Stimulated activated CD8-positive, alpha-beta memory T cell treated with anti-CD3 and anti-CD28 coated beads, Interleukin-4, amount 100 ng/mL, for 48 hours (primary cell): ENCODE data around the gene FIG4.
A peak's percentile ranks its signal among the peaks of the same experiment; 100 is the strongest.
"Not testable (repeated sequence)": the region's sequence is repeated elsewhere in the genome, so short reads cannot be mapped to it uniquely, and the experiment has no call there.

Experiments used
- DNase-seq: peaks from one replicate; pipeline ENCODE4 v3.0.0-alpha.2; 2020

Gene FIG4

DNA sequence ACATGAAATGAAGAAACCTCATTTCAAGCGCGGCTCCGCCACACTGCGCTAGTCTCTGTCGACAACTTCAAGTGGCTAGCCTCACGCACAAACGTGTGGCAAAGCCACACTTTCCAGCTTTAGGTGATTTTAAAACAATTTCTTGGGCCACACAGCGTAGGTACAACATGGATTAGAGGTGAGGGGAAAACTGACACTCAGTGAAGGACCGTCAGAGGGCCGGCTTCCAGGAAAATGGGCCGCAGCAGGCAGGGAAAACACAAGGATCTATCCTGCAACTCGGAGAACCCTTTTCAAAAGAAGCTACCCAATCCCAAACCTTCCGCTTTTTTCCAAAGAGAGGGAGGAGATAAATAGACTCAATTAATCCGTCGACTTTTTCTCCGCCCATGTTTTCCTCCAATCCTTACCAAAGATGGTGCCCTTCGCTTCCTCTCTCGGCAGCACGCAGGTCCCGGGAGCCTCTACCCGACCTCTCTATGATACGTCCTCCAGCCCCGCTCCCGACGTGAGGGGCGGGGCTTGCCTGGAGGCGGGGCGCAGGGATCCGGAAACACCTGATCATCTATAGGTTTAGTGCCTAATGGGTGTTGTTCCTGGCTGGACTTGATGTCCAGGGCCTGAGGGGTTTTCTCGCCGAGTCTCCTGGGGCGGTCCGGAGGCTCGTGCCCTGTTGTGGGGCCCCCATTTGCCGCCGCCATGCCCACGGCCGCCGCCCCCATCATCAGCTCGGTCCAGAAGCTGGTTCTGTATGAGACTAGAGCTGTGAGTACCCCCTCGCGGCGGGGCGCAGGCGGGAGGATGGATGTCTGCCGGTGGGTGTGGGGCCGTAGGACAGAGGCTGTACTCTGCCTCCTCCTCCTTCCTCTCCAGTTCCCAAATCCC is at the start of gene FIG4, which contains the start of gene AK9:
FIG4 (plus strand) TSS at position 560 of the 885 bp plus-strand sequence; CDS start at position 700, 140 bp downstream.
AK9 (minus strand) TSS at position 466 of the 885 bp plus-strand sequence. CDS start 15,457 bp downstream, outside the sequence.
- peak; percentile 95 for DNase-seq

DNA sequence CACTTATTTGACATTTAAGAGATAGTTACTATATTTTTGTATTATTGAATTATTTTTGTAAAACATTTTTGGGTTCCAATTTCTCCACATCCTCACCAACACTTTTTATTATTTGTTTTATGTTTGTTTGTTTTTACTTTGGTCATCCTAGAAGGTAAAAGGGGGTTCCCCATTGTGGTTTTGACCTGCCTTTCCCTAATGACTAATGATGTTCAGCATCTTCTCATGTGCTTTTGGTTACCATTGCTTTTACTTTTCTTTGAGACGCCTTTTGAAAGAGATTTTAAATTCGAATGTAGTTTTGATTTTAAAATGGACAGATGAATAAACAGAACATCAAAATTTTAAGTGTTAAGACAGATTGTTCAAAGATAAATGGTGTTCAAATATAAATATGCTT is 47.0 kb upstream of the FIG4 start:
- DNase-seq, result no peak

DNA sequence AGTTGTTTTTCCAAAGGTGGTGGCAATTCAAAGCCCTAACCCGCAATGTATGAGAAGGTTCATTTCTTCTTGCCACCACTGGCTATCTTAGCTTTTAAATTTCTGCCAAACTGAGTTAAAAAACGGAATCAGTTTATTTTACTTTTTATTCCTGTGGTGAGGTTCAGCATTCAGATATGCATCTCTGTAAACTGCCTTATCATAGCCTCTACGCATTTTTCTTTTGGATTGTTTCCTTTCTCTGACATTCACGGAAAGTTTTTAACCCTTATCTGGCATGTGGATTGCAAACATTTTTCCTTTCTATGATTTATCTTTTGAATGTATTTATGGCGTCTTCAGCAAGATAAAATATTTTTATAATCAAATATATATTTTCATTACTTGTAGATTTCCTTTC is 37.8 kb upstream of the FIG4 start:
- no peak for DNase-seq

DNA sequence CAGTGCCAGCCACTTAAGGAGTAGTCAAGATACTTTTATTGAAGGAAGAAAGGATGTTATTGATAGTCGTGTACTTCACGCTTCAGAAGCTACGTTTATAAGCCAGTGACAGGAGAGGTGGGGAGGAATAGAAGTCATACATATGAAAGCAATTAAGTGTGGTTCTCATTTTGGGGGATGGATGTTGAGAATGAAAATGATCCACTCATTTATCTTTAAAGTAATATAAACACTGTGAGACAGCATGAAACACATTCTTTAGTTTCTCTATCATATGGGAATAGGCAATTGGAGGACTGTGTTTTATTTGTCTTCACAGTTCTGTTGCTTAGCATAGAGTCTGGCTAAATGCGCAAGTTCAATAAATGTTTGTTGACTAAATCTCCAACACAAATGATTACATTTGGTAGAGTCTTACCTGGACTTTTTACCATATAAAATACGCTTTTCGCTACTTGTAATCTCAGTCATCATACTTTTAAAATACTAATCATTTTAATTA is 35.3 kb upstream of the FIG4 start:
- no peak for DNase-seq

DNA sequence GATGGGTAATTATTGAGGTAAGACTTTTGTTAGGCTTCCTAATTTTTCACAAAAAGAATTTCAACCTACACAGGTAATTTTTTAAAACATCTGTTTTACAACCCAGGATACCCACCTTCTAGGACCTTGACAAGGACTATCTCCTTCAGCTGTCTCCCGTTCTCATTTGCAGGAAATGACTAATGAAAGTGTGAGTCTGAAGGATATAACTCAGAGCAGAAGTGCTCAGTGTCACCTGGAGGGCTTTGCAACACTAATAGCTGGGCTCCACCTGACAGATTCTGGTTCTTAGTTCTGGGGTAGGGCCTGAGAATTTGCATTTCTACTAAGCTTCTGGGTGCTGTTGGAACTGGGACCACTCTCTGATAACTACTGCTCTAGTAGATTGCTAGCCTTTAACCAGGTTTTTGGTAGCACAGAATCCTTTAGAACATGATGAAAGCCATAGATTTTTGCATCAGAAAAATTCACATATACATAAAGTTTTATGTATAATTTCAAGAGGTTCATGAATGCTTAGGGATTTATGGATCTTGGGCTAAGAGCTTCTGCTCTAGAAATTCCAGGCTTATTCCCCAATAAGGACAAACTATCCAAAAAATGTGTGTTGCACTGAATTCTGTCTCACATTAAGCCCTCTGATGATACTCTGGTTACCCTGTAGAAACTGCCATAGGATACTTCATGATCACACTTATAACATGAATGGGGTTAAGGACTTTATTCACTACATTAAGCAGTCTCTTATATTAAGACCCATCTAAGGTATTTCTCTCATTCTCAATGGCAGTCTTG is 30.4 kb upstream of the FIG4 start:
- DNase-seq, result no peak

DNA sequence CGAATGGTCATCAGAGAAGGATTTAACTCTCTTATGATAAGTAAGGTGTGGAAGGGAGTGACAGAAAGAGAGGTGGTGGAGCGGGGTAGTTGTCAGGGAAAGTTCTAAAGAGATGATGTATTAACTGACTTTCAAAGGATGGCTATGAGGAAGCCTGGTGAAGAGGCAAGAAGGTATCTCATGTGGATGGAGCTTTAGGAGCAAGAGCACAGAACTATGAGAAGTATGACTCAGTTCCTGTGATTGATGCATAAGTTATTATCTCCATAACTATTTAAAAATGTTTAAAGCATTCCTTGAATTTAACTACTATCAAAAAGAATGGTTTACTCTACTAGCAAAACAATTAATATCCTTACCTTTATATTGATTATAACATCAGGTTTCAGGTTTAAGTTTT is 28.9 kb upstream of the FIG4 start:
- no peak for DNase-seq

DNA sequence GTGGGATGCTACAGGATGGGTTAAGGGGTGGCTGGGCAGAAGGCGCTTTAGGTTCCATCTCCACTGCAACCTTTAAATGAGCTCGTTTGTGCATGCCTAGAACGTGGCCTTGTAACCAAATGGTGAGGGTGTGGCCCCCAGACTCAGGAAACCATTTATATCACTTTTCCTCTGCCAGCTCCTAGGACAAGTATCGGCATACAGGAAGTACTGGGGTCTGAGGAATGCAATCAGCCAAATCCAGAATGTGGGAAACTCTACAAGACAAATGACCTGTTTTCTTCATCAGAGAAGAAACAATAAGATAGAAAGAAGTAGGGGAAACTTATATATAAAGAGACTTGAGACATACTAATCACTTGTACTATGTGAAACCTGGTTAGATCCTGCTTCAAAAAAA is 21.3 kb upstream of the FIG4 start:
- DNase-seq, result no peak

DNA sequence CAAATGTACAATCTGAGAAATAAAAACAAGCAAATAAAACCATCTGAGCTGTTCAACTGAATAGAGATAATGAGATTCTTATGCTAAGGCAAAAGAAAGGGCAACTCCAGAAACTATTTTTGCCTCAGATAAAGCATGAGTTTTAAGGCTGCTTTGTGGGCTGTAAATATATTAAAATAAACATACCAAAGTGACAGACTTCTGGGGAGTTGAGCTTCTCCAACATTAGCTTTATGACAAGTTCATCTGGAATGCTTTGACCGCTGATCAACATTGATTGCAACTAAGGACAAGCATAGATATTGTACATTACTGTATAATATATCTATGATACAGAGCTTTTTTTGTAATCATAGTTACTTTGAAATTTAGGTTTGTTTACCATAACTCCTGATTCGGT is 19.4 kb upstream of the FIG4 start:
- no peak for DNase-seq

DNA sequence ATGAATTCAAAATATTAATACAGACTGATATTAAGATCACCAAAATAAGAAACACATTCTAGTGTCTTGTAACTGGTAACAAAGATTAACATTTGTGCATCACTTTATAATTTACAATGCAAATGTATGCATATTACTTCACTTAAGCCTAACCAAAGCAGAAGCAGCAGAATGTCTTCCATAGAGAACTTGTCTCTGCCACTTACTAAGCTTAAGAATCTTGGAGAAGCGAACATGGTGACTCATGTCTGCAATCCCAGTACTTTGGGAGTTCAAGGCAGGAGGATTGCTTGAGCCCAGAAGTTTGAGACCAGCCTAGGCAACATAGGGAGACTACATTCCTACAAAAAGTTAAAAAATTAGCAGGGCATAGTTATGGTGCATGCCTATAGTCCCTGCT is 18.9 kb upstream of the FIG4 start:
- no peak for DNase-seq

DNA sequence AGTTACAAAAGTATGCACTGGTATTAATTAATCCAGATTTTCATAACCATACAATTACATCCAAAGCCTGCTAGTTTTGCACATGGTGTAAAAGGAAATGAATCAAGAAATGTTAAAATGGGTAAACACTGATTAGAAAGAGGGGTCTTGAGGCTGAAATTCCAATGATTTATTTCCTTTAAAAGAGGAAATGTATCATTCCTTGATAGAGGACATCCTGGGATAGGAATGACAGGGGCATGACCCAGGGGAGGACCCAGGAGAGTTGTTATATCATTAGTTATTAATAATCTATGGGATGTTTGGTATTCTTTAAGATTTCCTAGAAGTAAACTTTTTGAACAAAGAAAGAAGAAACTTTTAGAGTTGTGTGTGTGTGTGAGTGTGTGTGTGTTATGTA is 18.3 kb upstream of the FIG4 start:
- DNase-seq, result no peak

DNA sequence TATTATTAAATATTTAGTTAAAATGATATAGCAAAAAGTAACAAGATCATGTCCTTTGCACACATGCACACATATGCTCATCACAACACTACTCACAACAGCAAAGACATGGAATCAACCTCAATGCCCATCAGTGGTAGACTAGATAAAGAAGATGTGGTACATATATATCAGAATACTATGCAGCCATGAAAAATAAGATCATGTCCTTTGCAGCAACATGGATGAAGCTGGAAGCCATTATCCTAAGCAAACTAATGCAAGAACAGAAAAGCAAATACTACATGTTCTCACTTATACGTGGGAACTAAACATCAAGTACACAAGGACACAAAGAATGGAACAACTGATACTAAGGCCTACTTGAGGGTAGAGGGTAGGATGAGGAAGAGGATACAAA is 14.4 kb upstream of the FIG4 start:
- no peak for DNase-seq

DNA sequence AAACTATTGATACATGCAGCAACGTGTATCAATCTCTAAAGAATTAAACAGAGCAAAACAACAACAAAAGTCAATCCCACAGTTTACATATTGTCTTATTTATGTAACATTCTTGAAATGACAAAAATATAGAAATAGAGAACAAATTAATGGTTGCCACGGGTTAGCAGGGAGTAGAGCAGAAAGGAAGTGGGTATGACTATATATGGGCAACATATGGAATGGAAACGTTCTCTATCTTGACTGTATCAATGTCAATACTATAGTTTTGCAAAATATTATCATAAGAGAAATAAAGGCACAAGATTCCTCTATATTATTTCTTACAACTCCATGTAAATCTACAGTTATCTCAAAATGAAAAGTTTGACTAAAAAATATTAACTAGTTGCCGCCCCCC is 12.9 kb upstream of the FIG4 start:
- DNase-seq, result no peak

DNA sequence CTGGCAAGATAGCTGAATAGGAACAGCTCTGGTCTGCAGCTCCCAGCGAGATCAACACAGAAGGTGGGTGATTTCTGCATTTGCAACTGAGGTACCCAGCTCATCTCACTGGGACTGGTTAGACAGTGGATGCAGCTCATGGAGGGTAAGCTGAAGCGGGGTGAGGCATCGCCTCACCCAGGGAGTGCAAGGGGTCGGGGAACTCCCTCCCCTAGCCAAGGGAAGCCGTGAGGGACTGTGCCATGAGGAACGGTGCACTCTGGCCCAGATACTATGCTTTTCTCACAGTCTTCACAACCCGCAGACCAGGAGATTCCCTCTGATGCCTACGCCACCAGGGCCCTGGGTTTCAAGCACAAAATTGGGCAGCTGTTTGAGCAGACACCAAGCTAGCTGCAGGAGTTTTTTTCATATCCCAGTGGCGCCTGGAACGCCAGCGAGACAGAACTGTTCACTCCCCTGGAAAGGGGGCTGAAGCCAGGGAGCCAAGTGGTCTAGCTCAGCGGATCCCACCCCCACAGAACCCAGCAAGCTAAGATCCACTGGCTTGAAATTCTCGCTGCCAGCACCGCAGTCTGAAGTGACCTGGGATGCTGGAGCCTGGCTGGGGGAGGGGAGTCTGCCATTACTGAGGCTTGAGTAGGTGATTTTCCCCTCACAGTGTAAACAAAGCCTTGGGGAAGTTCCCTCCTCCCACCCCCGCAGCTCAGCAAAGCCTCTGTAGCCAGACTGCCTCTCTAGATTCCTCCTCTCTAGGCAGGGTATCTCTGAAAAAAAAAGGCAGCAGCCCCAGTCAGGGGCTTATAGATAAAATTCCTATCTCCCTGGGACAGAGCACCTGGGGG is 12.2 kb upstream of the FIG4 start:
- not testable (repeated sequence) for DNase-seq

DNA sequence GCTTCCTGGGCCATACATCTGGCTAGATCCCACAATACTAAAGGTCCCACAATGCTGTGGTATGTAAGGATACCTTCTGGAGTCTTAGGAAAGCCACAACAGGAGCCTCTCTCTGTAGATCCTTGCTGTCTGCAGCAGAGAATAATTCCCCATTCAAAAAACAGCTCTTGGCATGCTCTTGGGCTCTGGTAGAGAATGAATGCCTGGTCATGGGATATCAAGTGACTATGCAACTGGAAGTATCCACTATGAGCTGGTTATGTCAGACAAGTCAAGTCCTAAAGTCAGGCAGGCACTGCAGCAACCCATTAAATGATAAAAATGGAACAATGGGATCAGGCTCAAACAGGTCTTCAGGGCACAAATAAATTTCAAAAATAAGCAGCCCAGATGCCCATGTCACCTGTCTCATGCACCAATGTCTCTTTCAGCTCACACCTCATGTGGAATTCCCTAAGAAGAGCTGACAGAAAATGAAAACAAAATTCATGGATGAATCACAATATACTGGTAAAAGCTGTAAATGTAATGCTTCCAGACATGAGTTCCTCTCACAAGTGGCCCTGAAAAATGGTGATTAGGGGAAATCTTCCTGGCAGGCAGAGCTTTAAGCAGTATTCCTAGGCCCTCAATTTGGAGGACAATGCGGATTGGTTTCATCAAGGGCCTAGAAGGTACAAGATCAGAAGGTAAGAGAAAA is 4.4 kb upstream of the FIG4 start:
- no peak for DNase-seq

DNA sequence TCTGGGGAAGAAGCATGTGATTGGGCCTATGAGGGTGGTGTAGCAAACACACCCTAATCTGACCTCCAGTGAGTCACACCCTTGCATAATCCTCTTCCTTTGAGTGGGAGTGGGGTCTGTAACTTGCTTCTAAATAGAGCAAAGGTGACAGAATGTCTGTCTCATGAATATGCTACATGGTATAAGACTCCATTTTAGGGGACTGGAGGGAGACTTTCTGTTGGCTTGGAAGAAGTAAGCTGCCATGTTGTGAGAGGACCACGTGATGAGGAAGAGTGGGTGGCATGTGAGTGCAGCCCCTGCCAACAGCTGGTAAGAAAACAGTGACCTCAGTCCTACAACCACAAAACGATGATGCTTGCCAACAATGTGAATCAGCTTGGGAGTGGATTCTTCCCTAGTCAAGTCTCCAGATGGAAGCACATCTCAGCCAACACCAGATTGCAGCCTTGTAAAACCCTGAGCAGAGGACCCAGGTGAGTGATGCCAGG is 3.8 kb upstream of the FIG4 start:
- DNase-seq, result peak; percentile 29

DNA sequence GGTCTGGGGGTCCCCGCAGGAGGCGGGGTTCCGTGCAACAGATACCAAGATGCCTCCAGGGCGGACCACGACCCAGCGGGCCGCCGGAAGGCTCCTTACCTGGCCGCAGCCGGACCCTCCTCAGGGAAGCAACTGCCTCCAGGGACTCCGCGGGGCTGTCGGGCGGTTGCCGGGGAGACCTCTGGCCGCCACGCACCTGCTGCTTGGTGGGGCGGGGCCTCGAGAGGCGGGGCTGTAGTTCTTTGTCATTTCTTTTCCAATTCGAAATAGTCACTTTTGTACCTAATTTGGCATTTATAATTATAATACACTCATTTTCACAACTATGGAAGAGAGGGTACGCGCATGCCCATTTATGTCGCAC is 741 bp upstream of the FIG4 start:
- peak; percentile 76 for DNase-seq

DNA sequence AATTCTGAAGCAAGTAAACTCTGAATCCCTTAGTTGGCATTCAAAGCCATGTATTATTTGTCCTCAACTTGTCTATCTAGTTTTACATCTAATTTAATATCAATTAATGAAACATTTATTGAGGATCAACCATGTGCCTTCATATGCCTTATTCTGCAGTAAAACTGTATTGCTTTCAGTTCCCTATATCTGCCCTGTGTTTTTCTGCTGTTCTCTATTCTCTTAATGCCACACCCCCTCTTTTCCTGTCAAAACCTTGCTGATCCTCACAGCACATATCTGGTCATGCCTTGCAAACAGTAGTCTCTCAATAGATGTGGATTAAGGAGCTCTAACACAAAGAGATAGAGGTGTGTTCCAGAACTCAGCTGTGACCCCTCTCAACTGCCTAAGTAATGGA is 2.0 kb downstream of the FIG4 start:
- DNase-seq, result no peak

DNA sequence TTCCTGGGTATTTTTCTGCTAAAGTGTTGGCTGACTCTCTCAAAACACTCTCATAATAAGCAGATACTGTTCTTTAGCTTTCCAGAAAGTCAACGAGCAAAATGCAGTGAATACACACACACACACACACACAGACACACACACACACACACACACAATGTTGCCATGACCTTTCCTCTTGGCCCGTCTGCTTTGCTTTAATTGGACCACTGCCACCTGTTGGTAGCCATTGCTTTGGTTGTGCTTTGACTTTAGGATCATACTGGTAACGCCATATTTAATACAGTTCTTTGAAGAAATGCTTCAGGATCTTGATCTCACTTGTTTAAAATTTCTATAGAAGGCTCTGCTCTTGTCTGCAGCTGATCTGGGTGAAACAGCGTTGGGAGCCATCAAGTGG is 4.4 kb downstream of the FIG4 start:
- no peak for DNase-seq

DNA sequence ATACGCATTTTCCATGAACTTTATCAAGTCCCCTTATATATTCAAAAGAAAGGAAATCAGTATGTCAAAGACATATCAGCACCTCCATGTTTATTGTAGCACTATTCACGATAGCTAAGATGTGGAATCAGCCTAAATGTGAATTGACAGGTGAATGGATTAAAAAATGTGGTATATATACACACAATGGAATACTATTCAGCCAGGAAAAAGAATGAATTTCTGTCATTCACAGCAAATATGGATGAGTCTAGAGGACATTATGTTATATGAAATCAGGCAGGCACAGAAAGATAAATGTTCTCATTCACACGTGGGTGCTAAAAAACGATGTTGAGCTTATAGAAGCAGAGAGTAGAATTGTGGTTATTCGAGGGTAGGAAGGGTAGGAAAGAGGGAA is 5.3 kb downstream of the FIG4 start:
- no peak for DNase-seq

DNA sequence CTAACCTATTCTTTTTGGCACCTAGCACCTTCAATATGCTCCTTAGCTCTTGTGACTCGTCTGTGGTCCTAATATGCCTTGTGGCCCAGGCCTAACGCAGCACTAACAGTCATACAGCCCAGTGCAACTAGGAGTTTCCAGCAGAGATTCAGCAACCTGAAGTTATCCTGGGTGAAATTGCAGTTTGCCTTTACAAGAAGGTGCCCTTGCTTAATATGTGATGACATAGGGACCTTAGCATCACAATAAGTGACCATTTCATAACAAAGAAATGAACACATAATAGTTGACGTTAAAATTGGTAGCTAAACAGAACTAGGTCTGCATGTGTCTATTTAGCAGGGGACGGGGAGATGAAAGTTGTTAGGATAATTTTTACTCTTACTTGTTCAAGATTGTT is 10.1 kb downstream of the FIG4 start:
- DNase-seq, result no peak

DNA sequence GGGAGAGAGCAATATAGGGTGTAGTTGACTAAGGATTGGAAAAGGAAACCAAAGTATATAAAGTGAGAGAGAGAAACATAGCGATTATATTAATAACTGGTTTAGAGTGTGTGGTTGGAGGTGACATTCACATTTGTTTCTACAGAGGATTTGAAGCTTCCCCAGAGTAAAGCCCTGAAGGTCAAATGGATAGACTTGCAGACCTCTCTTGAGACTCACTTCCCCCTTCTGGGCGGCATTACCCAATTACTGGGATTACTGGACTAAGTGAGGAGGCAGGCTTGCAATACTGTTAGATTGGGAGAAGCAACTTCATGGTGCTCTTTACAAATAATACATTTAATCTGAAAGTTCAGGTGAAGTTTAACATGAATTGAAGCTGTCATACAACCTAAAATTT is 10.7 kb downstream of the FIG4 start:
- no peak for DNase-seq

DNA sequence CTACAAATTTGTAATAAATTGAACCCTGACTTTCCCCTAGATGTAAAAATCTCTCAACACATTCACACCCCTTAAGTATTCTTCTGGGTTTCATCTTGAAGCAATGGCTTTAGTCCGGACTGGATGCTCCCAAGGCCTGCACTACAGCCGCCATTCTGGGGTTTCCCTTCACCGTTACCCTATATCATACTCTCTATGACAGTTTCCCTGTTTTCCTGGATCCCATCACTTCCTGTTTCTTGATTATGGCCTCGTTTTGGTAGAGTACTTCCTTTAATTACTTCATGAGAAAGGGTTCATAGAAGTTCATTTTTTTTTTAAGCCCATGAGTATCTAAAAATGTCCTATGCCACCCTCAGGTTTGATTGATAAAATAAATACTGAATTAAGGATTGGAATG is 11.7 kb downstream of the FIG4 start:
- DNase-seq, result no peak
